ENCODE results near the gene XXYLT1. TPM values are rescaled to one million over a fixed set of nuclear protein-coding genes. Genes with fewer than 3 reads are reported as not detected.
A peak's percentile ranks its signal among the peaks of the same experiment; 100 is the strongest.
"Not testable (repeated sequence)": the region's sequence is repeated elsewhere in the genome, so short reads cannot be mapped to it uniquely, and the experiment has no call there.

XXYLT1 gene
- 24.5 and 30.1 TPM in 2 replicates for total RNA-seq (2014; rRNA removed; shearing (Covaris generic))
- polyA plus RNA-seq (2015; cell fraction: cytosol; rRNA removed) = 23.4 and 24.0 TPM in 2 replicates
- polyA plus RNA-seq (2015; cell fraction: nucleus; rRNA removed) = 14.0 and 16.8 TPM in 2 replicates

DNA sequence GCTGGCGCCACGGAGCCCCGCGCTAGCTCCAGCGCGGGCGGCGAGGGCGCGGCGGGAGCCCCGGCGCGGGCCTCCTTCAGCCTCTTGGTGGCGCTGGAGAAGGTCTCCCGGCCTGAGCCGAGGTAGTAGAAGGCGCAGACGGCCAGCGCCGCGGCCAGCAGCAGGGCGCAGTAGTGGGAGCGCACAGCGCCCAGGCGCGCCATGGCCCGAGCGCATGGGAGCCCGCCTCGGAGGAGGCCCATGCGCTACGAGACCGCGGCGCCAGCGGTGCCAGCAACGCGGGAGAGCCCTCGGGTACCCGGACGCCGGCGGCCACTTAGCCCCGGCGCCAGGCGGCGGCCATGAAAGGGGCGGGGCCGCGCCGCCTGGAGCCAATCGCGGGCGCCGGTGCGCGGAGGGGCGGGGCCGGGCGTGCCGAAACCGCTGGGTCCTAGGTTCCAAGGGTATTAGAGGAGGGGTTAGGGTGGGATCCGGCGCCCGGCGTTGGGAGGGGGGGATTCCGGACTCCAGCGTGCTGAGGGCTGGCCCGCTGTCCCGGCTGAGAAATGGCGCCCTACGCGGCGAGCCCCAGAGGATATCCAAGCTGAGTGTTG, at the start of gene XXYLT1:
Gene XXYLT1 (minus strand): TSS at position 343 of the 593 bp plus-strand sequence. CDS start 101 bp downstream, at position 242.
- peak; percentile 89 for DNase-seq (ENCODE audit: low read depth)

DNA sequence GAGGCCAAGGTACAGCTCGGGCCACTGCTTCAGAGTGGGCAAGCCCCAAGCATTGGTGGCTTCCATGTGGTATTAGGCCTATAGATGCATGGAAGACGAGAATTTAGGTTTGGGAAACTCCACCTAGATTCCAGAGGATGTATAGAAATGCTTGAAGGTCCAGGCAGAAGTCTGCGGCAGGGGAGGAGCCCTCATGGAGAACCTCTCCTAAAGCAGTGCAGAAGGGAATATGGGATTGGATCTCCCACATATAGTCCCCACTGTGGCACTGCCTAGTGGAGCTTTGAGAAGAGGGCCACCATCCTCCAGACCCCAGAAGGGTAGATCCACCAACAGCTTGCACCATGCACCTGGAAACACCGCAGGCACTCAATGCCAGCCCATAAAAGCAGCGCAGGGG, 48.1 kb upstream of the XXYLT1 start:
- no peak for DNase-seq (ENCODE audit: low read depth)

DNA sequence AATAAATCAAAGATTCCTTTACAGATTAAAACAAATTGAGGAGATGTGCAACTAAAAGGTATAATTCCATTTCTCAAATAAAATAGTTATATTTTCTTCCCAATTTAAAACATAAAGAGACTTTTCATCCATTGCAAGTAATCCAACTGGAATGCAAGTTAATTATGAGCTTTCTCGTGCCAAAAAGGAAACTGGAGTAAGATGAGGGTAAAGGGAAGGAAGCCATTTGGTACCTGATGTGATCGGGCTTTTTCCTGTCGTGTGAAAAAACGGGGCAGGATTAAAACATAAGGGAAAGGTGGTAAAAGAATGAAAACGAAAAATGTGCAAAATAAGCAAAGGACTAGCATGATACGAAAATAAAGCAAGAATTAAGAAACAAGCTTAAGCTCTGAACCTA, 41.8 kb upstream of the XXYLT1 start:
- no peak for DNase-seq (ENCODE audit: low read depth)

DNA sequence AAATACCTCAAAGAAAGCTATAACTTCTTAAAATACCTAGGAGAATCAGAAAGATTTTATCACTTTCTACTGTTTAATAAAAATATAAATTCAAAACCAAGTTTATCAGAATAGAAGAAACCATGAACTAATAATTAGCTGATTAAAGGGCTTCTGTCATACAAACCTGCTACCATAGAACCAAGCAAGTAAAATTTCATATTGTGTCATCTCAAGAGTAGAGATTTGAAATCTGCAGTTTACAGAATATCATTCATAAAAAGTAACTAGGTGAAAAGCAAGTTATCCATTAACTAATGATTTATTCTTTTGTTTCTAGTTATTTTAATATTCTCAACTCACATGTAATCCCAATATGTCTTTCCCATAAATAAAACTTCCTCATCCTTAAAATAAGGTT, 36.8 kb upstream of the XXYLT1 start:
- DNase-seq (ENCODE audit: low read depth) = no peak

DNA sequence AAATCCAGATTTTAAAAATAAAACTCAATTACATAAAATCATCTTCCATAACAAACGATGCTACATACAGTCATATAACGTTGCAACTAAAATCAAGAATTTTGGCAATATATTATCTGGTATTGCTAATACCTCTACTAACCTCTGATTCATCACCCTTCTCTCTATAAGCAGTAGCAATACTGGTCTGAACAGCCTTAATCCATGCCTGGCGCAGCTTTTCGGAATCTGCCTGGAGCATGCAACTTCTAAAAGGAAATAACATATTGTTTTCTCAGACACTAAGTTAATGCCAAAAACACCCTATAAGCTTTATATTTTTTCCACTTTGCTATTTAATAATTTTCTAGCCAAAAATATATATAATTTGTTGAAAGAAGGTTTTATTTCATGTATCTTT, 35.4 kb upstream of the XXYLT1 start:
- no peak for DNase-seq (ENCODE audit: low read depth)

- DNase-seq (ENCODE audit: low read depth) = no peak
Observed at GRCh38 chr3:195302431-195302830, 31.5 kb upstream of the XXYLT1 start.

- no peak for DNase-seq (ENCODE audit: low read depth)
Observed at GRCh38 chr3:195297446-195297845, 26.5 kb upstream of the XXYLT1 start.

GRCh38 chr3:195296662-195297061, 25.7 kb upstream of the XXYLT1 start:
- DNase-seq (ENCODE audit: low read depth) = no peak

- DNase-seq (ENCODE audit: low read depth) = no peak
Observed at GRCh38 chr3:195291121-195291520, 20.2 kb upstream of the XXYLT1 start.

DNA sequence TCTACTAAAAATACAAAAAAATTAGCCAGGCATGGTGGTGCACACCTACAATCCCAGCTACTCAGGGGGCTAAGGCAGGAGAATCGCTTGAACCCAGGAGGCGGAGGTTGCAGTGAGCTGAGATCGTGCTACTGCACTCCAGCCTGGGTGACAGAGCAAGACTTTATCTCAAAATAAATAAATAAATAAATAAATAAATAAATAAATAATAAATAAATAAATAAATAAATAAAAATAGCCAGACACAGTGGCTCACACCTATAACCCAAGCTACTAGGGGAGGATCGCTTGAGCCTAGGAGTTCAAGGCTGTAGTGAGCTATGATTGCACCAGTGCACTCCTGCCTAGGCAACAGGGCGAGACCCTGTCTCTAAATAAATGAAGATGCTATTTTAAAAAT, 19.7 kb upstream of the XXYLT1 start:
- DNase-seq (ENCODE audit: low read depth) = not testable (repeated sequence)

DNA sequence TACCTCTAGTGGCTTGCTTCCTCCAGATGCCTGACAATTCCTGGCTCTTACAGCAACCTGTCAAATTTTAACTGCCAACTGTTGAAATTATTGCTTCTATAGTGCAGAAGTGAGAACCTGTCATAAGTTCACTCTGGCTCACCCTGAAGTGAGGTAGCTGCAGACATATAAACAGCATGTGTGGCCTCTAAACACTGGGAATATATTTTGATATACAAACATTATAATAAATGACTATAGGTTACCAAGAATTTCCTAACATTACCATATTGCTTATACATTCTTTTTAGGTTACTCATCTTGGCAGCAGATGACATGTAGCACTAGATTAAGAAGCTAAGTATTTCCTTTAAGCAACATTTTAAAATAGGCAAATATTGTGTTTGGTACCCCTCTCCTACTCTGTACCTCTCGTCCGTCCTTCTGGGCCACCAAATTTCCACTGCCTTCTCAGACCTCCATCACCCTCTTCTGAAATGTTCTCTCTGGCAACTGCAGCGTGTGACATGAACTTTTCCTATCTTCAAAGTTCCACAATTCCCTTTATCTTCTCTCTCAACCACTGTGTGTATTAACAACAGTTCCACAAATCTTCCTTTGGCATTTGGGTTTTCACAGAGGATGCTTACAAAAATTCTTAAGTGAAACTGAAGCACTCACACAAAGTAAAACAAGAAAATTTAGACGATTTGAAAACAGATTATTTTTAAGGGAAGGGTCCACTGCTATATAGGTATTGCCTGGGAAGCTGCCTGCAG, 15.3 kb upstream of the XXYLT1 start:
- DNase-seq (ENCODE audit: low read depth) = peak; percentile 45

GRCh38 chr3:195285372-195285771, 14.4 kb upstream of the XXYLT1 start:
- no peak for DNase-seq (ENCODE audit: low read depth)

DNA sequence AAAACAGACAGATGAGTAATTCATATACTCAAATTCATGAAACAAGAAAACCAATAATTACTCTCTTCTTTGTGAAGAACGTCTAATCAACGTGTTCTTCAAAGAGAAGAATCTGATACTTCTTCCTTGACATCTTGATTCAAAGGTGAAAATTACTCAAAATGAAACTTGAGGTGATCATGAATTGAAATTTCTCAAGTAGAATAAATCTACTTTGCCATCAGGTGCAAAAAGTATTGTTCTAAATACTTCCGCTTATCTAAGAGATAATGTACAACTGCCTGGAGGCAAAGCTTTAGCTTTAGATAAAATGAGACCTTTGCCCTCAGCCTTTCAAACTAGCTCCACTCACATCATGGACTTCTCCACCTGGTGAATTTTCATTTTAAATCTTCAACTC, 13.9 kb upstream of the XXYLT1 start:
- no peak for DNase-seq (ENCODE audit: low read depth)

GRCh38 chr3:195282961-195283360, 12.0 kb upstream of the XXYLT1 start:
- DNase-seq (ENCODE audit: low read depth) = no peak

GRCh38 chr3:195274259-195274966, 3.5 kb upstream of the XXYLT1 start:
- DNase-seq (ENCODE audit: low read depth) = no peak

DNA sequence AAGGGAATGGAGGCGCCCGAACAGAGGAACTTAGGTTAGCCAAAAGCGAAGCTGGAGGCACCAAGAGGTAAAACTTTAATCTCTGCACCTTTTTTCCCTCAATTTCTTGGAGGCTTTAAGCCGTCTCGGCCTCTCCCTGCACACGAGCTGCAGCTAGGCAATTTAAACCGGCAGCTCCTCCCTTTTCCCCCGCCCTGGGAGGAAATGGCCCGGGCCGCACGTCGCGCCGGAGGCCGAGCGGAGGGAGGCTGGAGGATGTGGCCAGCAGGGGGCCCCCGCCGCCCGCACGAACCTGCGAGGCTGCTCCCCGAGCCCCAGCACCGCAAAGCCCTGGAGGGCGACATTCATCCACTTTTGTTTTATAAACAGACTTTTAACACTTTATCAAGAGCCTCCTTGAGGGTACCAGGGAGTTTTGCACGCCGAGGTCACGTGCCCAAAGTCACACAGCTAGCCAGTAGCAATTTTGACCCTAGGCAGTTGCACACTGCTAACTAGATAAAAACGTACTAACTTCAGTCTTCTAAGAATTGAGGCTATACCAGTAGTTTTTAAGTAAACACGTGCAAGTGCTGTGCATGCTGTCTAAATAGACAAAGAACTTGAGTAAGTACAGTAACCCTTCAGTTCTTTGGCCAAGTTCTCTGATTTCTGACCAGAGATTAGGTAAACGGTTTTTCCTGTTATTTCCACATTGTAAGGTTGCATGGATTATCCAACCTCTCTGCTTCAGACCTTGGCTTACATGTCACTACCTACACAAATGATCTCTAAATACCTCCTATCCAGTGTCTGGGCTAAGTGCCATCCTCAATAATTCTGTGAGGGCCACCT, 668 bp upstream of the XXYLT1 start:
- DNase-seq (ENCODE audit: low read depth) = peak; percentile 94

GRCh38 chr3:195270079-195270816, 711 bp downstream of the XXYLT1 start:
- peak; percentile 72 for DNase-seq (ENCODE audit: low read depth)

GRCh38 chr3:195269375-195270078, 1.4 kb downstream of the XXYLT1 start:
- DNase-seq (ENCODE audit: low read depth) = no peak

DNA sequence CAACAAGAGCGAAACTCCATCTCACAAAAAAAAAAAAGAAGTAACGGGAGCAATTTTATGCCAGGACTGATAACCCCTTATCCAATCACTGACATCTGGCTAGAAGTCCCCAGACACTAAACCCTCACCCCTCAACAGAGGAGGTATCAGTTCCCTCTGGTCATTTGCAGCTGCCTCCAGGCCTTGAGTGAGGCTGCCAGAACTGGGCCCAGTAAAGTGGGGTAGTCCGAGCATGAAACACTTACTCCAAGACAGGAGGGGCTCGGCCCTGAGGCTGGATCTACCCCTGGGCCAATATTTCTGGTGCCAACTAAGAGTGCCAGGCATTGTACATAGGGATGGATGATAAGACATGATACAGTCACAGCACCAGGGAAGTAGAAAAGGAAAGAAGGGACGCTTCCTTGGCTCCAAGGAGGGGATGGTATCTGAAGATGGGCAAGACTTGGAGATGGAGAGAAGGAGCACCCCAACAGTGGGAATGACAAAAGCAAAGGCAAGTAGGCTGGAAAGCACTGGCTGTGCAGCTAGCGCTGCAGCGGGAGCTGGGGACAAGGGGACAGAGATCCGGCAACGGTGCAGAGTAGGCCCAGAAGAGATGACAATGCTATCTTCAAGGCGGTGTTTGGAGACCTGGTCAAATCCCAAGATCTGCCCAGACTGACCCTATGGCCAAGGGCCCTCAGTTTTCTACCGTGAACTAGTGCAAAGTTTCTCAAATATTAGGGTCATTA, 2.2 kb downstream of the XXYLT1 start:
- no peak for DNase-seq (ENCODE audit: low read depth)

Measured in HT1080 (cell line).